Thyroid gland (tissue), 4 donors: Measurements from ENCODE around the gene CNKSR1. TPM values are rescaled to one million over a fixed set of nuclear protein-coding genes. Genes with fewer than 3 reads are reported as not detected.

Source experiments
- DNase-seq, 2 donors: peaks; one replicate each; pipeline ENCODE4 v3.0.0-alpha.2; 2019
- H3K27ac ChIP-seq, 3 donors: fragments of 200-600 bp; sonication (generic); 1 replicate in 2 of 3; 2 replicates in 1 of 3; pipeline ENCODE4 v1.5.1; 2016 to 2019; ENCODE audit warnings: mild to moderate bottlenecking in 1 of 3, moderate library complexity in 1 of 3
- H3K27me3 ChIP-seq: fragments of 200-600 bp; sonication (generic); one replicate; pipeline ENCODE4 v1.5.1; 2019
- H3K36me3 ChIP-seq, 2 donors: fragments of 200-600 bp; sonication (generic); one replicate each; pipeline ENCODE4 v1.5.1; 2016 to 2019
- H3K4me1 ChIP-seq, 2 donors: fragments of 200-600 bp; sonication (generic); one replicate each; pipeline ENCODE4 v1.5.1; 2017 to 2019
- H3K4me3 ChIP-seq, 3 donors: fragments of 200-600 bp; sonication (generic); replicated peaks in 1 of 3; 1 replicate in 2 of 3; 2 replicates in 1 of 3; pipeline ENCODE4 v1.5.1; 2016; ENCODE audit warnings: mild to moderate bottlenecking in 1 of 3
- H3K9me3 ChIP-seq: fragments of 200-600 bp; sonication (generic); one replicate; pipeline ENCODE4 v1.5.1; 2017
- POLR2A ChIP-seq, 2 donors: fragments of 450-650 bp; IDR thresholded peaks; one replicate each; pipeline ENCODE4 v1.6.1; 2017; ENCODE audit warnings: antibody characterized with exemption in 2 of 2, mild to moderate bottlenecking in 2 of 2, moderate library complexity in 1 of 2
- WGBS, 2 donors: methylation state at CpG; one replicate each; pipeline ENCODE4 v1.1.5; 2017; 5-methylcytosine and 5-hydroxymethylcytosine counted together
- intact Hi-C: fragments of 100-400 bp; cut with DNase I; formaldehyde crosslinking; loops from one replicate; pipeline ENCODE4 v1.15.1; 2023
- total RNA-seq, 4 donors: library from RNA; depleted of rRNA; stranded (reverse); fragments of >200 nt; gene quantifications; one replicate each; pipeline ENCODE4 v1.2.3, GENCODE V29; 2016
- TF ChIP-seq, protein P1 (sequence below), 6 experiments: fragments of 200-600 bp in 3 of 6; fragments of 450-650 bp in 3 of 6; sonication (generic) in 3 of 6; IDR thresholded peaks; one replicate each; pipeline ENCODE4 v1.5.1; 2016 to 2019; ENCODE audit warnings: antibody characterized with exemption in 6 of 6, mild to moderate bottlenecking in 2 of 6, inconsistent platforms in 1 of 6, moderate library complexity in 1 of 6

Gene CNKSR1
- total RNA-seq, 4 donors from 2014 or later, result 20.0 to 81.2 (median 31.6) TPM

DNA sequence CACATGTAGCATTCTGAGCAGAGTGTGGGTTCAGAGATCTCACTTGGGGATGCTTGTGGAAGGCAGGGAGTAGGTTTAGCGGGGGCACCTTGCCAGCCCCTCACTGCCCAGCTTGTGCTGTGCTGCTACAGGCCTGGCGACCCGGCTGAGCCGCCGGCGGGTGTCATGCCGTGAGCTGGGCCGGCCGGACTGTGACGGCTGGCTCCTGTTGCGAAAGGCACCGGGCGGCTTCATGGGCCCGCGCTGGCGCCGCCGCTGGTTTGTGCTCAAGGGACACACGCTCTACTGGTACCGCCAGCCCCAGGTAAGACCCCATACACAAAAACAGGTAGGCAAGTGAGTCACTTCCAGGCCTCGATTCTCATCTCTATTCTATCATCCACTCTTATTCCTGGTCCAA is 7.6 kb downstream of the CNKSR1 start:
- no peak for DNase-seq
- Histone ChIP-seq H3K4me3 (no peak overlapping the region), H3K27ac (no peak overlapping the region), H3K4me1 (no peaks in the 10 kb centered on the region), H3K9me3 (no peaks in the 10 kb centered on the region), H3K36me3 (peaks cover 18 to 28% of the 10 kb centered on the region in 2 donors), H3K27me3 (no peaks in the 10 kb centered on the region)
- intact Hi-C loops, result no loop called here
- WGBS, 2 donors, result 94 to 98% methylated on average over 20 to 21 of the region's 21 CpGs
- TF ChIP-seq POLR2A (IDR thresholded peaks at IDR 0.05), result no peak

DNA sequence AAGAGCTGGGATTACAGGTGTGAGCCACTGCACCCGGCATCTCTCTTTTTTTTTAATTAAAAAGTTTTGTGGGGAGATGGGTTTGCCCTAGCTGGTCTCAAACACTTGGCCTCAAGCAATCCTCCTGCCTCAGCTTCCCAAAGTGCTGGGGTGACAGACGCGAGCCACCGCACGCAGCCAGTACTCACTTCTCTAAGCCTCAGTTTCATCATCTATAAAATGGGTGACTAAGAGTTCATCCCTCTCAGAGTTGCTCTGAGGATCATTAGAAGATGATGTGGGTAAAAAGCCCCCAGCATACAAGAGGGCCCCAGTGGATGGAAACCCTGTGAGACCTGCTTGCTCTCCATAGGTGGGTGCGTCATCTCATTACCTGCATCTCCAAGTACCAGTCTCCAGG is 10.6 kb downstream of the CNKSR1 start:
- WGBS, 2 donors, result 99% methylated on average over 6 of the region's 6 CpGs
- Histone ChIP-seq H3K27me3 (no peaks in the 10 kb centered on the region), H3K9me3 (no peaks in the 10 kb centered on the region), H3K4me3 (no peak overlapping the region), H3K36me3 (peaks cover 5 to 19% of the 10 kb centered on the region in 2 donors), H3K4me1 (no peaks in the 10 kb centered on the region), H3K27ac (no peak overlapping the region)
- DNase-seq, result no peak
- intact Hi-C loops, result no loop called here
- TF ChIP-seq, protein P1, sequence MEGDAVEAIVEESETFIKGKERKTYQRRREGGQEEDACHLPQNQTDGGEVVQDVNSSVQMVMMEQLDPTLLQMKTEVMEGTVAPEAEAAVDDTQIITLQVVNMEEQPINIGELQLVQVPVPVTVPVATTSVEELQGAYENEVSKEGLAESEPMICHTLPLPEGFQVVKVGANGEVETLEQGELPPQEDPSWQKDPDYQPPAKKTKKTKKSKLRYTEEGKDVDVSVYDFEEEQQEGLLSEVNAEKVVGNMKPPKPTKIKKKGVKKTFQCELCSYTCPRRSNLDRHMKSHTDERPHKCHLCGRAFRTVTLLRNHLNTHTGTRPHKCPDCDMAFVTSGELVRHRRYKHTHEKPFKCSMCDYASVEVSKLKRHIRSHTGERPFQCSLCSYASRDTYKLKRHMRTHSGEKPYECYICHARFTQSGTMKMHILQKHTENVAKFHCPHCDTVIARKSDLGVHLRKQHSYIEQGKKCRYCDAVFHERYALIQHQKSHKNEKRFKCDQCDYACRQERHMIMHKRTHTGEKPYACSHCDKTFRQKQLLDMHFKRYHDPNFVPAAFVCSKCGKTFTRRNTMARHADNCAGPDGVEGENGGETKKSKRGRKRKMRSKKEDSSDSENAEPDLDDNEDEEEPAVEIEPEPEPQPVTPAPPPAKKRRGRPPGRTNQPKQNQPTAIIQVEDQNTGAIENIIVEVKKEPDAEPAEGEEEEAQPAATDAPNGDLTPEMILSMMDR (IDR thresholded peaks at IDR 0.05), result no peak
- no peak for TF ChIP-seq POLR2A (IDR thresholded peaks at IDR 0.05)

DNA sequence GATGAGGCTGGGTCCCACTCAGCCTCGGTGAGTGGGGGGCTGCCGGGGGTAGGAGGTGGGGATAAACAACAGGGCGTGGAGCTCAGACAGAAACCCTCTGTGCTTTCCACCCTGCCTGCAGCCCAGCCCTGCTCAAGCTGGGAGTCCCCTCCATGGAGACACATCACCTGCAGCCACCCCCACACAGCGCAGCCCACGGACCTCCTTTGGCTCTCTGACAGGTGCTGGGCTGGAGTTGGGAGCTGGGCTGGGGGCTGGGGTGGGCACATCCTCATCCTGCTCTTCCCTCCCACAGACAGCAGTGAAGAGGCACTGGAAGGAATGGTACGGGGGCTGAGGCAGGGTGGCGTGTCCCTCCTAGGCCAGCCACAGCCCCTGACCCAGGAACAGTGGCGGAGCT is 11.2 kb downstream of the CNKSR1 start:
- no peak for TF ChIP-seq POLR2A (IDR thresholded peaks at IDR 0.05)
- TF ChIP-seq, protein P1 (IDR thresholded peaks at IDR 0.05), result no peak
- Histone ChIP-seq H3K27ac (no peak overlapping the region), H3K4me3 (no peak overlapping the region), H3K9me3 (no peaks in the 10 kb centered on the region), H3K4me1 (no peaks in the 10 kb centered on the region), H3K36me3 (peaks cover 5 to 17% of the 10 kb centered on the region in 2 donors), H3K27me3 (no peaks in the 10 kb centered on the region)
- WGBS, 2 donors, result 86 to 94% methylated on average over 6 to 8 of the region's 8 CpGs
- intact Hi-C loops, result no loop called here
- no peak for DNase-seq

DNA sequence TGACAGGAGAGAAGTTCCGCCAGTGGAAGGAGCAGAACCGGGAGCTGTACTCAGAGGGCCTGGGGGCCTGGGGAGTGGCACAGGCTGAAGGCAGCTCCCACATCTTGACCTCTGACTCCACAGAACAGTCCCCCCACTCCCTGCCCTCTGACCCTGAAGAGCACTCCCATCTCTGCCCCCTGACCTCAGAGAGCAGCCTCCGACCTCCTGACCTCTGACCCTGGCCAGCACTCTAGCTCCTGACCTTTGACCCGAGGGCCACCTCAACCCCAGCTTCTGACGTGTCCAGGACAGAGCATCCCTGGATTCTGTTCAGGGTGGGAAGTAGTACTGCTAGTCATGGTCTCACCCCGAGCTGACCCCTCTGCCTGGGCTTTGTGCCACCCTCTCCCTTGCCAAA is 12.0 kb downstream of the CNKSR1 start:
- intact Hi-C loops, result no loop called here
- H3K4me3 ChIP-seq, result no peak overlapping the region
- DNase-seq, result no peak
- TF ChIP-seq, protein P1 (IDR thresholded peaks at IDR 0.05), result no peak
- no peak for TF ChIP-seq POLR2A (IDR thresholded peaks at IDR 0.05)
- WGBS, 2 donors, result 83 to 87% methylated on average over 6 of the region's 6 CpGs
- H3K36me3 ChIP-seq, result peaks cover 5 to 15% of the 10 kb centered on the region in 2 donors
- no peaks in the 10 kb centered on the region for H3K9me3 ChIP-seq
- H3K27ac ChIP-seq, result no peak overlapping the region
- H3K4me1 ChIP-seq, result no peaks in the 10 kb centered on the region
- H3K27me3 ChIP-seq, result no peaks in the 10 kb centered on the region

DNA sequence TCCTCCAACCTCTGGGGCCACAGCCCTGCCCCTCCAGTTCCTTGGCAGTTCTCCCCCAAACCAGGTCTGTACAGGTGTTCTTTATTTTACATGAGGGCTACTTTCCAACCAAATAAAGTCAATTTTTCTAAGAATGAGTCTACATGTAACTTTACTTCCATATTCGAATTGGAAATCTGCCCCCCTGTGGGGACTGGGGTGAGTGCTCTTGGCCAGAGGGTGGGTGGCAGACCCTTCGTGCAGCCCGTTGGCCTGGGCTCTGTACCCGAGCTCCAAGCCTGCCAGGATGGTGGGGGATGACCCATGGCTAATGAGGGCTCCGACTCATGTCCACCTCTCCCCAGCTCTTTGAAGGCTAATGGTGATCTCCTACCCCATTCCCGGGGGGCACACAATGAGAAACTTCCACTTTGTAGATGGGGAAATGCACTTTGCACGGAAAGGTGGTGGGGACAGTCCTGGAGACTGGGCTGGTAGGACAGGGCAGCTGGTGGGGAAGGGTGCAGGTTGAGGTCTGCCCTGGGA is 12.5 kb downstream of the CNKSR1 start:
- Histone ChIP-seq H3K4me1 (no peaks in the 10 kb centered on the region), H3K27ac (no peak overlapping the region), H3K36me3 (peaks cover 5 to 12% of the 10 kb centered on the region in 2 donors), H3K4me3 (no peak overlapping the region), H3K27me3 (no peaks in the 10 kb centered on the region), H3K9me3 (no peaks in the 10 kb centered on the region)
- TF ChIP-seq POLR2A (IDR thresholded peaks at IDR 0.05), result no peak
- TF ChIP-seq, protein P1 (IDR thresholded peaks at IDR 0.05), result no peak
- intact Hi-C loops, result no loop called here
- WGBS, 2 donors, result 80 to 89% methylated on average over 7 of the region's 7 CpGs
- DNase-seq, result no peak
